Measurements from ENCODE around the gene TBC1D16. TPM values are rescaled to one million over a fixed set of nuclear protein-coding genes. Genes with fewer than 3 reads are reported as not detected.

Gene TBC1D16
- total and polyA plus RNA-seq, 8 donors, result 17.3 to 49.1 (median 31.3) TPM

- no peak for TF ChIP-seq CTCF (IDR thresholded peaks at IDR 0.05)
- Histone ChIP-seq H3K27ac (no peak overlapping the region), H3K27me3 (no peaks in the 10 kb centered on the region), H3K4me1 (peaks cover 0 to 15% of the 10 kb centered on the region in 2 donors), H3K4me3 (no peak overlapping the region), H3K36me3 (peaks cover 0 to 28% of the 10 kb centered on the region in 2 donors), H3K9me3 (no peaks in the 10 kb centered on the region)
- DNase-seq, result peak in 1 of 4 donors; percentile 79
- intact Hi-C loops (cut with DNase I), result no loop called here
- no peak for ATAC-seq
These were observed 32.8 kb downstream of the TBC1D16 start for GRCh38 chr17:80002690-80003490.

GRCh38 chr17:80002070-80002641, 33.5 kb downstream of the TBC1D16 start:
- Histone ChIP-seq H3K4me3 (no peak overlapping the region), H3K27ac (no peak overlapping the region), H3K27me3 (no peaks in the 10 kb centered on the region), H3K36me3 (peaks cover 0 to 28% of the 10 kb centered on the region in 2 donors), H3K4me1 (peaks cover 0 to 22% of the 10 kb centered on the region in 2 donors), H3K9me3 (no peaks in the 10 kb centered on the region)
- TF ChIP-seq CTCF (IDR thresholded peaks at IDR 0.05), result no peak
- intact Hi-C loops (cut with DNase I), result no loop called here
- ATAC-seq (no peak), DNase-seq (peak in 1 of 4 donors; percentile 76)

- ATAC-seq, result no peak
- Histone ChIP-seq H3K27ac (no peak overlapping the region), H3K9me3 (no peaks in the 10 kb centered on the region), H3K36me3 (peaks cover 0 to 25% of the 10 kb centered on the region in 2 donors), H3K4me3 (no peak overlapping the region), H3K4me1 (peaks cover 0 to 30% of the 10 kb centered on the region in 2 donors), H3K27me3 (no peaks in the 10 kb centered on the region)
- no peak for TF ChIP-seq CTCF (IDR thresholded peaks at IDR 0.05)
- DNase-seq, result peak in 1 of 4 donors; percentile 64
- intact Hi-C loops (cut with DNase I), result no loop called here
These were observed 34.5 kb downstream of the TBC1D16 start for GRCh38 chr17:80000981-80001775.

- H3K9me3 ChIP-seq, result no peaks in the 10 kb centered on the region
- TF ChIP-seq CTCF (IDR thresholded peaks at IDR 0.05), result no peak
- no peaks in the 10 kb centered on the region for H3K27me3 ChIP-seq
- no peak overlapping the region for H3K27ac ChIP-seq
- H3K4me1 ChIP-seq, result peaks cover 0 to 27% of the 10 kb centered on the region in 2 donors
- no peak for ATAC-seq
- H3K4me3 ChIP-seq, result no peak overlapping the region
- intact Hi-C loops (cut with DNase I), result no loop called here
- peaks cover 0 to 25% of the 10 kb centered on the region in 2 donors for H3K36me3 ChIP-seq
- DNase-seq, result no peak
These were observed 35.5 kb downstream of the TBC1D16 start for GRCh38 chr17:80000136-80000535.
